ENCODE measurements around the gene KCTD15.

DNA sequence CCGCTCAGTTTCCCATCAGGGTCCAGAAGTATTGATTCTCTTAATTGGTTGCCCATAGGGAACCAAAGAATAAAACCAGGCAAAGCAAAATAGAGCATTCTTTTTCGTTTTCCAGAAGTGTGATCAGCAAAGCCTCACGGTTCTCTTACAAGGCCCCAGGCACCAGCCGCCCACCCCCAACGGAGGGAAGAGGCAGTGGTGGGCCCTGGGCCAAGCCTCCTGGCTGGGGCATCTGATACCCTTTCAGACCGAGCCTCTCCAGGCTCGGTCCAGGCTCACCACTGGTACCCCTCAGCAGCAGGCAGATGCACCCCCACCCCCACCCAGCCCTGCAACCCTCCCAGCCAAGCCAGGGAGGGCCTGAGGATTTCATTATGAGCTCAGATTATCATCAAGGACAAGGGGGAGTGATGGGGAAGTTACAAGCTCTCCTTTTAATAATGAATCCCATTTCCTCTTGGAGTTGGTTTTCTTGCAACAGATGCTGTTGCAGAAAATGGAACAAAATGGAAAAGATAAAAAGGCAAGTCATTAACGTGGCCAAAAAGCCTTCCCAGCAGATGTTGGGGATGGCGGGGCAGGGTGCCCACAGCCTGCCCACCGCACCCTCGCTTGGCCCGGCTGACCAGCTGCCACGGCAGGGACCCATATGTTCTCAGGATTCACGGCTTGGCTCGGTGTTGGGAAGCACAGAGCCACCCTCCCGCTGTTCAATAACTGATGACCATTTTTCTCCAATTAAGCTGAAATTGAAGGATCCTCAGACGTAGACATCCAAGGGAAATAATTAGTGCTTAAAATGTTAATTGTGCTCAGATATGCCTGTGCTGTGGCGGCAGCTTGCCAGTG lies 45.9 kb upstream of the KCTD15 start:
- TF ChIP-seq JUND (IDR thresholded peaks at IDR 0.05) (no peak), CTCF (IDR thresholded peaks at IDR 0.05; ENCODE audit: low read depth, low read length, missing input control) (no peak), RXRA (IDR thresholded peaks at IDR 0.05) (no peak), ATF3 (IDR thresholded peaks at IDR 0.05) (no peak)
- TF ChIP-seq, protein P1, sequence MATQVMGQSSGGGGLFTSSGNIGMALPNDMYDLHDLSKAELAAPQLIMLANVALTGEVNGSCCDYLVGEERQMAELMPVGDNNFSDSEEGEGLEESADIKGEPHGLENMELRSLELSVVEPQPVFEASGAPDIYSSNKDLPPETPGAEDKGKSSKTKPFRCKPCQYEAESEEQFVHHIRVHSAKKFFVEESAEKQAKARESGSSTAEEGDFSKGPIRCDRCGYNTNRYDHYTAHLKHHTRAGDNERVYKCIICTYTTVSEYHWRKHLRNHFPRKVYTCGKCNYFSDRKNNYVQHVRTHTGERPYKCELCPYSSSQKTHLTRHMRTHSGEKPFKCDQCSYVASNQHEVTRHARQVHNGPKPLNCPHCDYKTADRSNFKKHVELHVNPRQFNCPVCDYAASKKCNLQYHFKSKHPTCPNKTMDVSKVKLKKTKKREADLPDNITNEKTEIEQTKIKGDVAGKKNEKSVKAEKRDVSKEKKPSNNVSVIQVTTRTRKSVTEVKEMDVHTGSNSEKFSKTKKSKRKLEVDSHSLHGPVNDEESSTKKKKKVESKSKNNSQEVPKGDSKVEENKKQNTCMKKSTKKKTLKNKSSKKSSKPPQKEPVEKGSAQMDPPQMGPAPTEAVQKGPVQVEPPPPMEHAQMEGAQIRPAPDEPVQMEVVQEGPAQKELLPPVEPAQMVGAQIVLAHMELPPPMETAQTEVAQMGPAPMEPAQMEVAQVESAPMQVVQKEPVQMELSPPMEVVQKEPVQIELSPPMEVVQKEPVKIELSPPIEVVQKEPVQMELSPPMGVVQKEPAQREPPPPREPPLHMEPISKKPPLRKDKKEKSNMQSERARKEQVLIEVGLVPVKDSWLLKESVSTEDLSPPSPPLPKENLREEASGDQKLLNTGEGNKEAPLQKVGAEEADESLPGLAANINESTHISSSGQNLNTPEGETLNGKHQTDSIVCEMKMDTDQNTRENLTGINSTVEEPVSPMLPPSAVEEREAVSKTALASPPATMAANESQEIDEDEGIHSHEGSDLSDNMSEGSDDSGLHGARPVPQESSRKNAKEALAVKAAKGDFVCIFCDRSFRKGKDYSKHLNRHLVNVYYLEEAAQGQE (IDR thresholded peaks at IDR 0.05) = no peak
